C4-2B (cell line): ENCODE data around the gene USP25.

Experiments used
- CTCF ChIP-seq: fragments of 450-650 bp; conservative IDR thresholded peaks from 2 replicates; pipeline ENCODE4 v1.5.1; 2017; ENCODE audit warnings: mild to moderate bottlenecking
- ZFX ChIP-seq: fragments of 450-650 bp; IDR thresholded peaks from 2 replicates; pipeline ENCODE4 v1.6.1; 2017

- 0 out of 2 replicates have a peak, but pooled peaks have one; percentile 7 for TF ChIP-seq CTCF
- TF ChIP-seq ZFX, result no peak
Measured at GRCh38 chr21:15735409-15735808, 5.6 kb downstream of the USP25 start.
